Measurements from ENCODE around the gene UVRAG.

The UVRAG gene

DNA sequence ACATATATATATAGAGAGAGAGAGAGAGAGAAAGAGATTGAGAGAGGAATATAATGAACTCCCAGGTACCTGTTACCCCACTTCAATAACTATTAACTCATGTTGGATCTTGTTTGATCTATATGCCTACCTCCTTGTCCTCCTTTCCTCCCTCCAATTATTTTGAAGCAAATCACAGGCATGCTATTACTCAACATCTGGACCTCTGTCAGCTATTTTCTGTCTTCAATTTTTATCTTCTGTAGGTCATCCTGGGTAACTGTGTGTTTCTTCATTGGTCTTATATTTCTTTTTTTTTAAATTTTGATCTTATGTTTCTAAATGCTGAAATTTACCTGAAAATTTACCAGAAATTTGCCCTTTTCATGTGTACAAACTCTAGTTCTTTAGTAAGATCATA, 24.8 kb downstream of the UVRAG start:
- no peak for DNase-seq
- Histone ChIP-seq H3K36me3 (replicated peaks) (no peaks in the 10 kb centered on the region), H3K27ac (no peak overlapping the region), H3K4me3 (ENCODE audit: low read depth, low read length) (no peak overlapping the region), H3K27me3 (replicated peaks) (no peaks in the 10 kb centered on the region)
- in situ Hi-C loops (cut with HindIII; ENCODE audit: low pct_ligation_motif_present, low sequenced_read_pairs): no loop called here
- TF ChIP-seq, protein P1, sequence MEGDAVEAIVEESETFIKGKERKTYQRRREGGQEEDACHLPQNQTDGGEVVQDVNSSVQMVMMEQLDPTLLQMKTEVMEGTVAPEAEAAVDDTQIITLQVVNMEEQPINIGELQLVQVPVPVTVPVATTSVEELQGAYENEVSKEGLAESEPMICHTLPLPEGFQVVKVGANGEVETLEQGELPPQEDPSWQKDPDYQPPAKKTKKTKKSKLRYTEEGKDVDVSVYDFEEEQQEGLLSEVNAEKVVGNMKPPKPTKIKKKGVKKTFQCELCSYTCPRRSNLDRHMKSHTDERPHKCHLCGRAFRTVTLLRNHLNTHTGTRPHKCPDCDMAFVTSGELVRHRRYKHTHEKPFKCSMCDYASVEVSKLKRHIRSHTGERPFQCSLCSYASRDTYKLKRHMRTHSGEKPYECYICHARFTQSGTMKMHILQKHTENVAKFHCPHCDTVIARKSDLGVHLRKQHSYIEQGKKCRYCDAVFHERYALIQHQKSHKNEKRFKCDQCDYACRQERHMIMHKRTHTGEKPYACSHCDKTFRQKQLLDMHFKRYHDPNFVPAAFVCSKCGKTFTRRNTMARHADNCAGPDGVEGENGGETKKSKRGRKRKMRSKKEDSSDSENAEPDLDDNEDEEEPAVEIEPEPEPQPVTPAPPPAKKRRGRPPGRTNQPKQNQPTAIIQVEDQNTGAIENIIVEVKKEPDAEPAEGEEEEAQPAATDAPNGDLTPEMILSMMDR (IDR thresholded peaks at IDR 0.05; ENCODE audit: low read depth, low read length, missing control alignments): no peak

DNA sequence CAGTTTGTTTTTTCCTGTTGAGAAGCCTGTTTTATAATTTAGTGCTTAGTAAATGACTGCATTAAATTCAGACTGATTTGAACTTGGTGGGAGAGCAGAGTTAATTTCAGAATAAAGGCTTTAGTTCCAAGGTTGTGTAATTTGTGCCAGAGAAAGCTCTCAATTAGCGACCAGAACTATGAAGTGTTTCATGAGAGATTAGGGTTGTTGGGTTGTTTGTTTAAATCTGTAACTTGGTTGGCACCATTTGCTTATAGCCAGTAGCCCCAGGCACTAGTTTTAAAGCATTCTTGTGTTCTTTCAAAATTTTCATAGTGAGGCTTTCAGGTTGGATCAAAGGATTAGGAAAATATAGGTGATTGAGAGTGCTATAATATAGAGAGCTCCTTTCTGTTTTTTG, 25.5 kb downstream of the UVRAG start:
- Histone ChIP-seq H3K27me3 (replicated peaks) (no peaks in the 10 kb centered on the region), H3K36me3 (replicated peaks) (no peaks in the 10 kb centered on the region), H3K27ac (no peak overlapping the region), H3K4me3 (ENCODE audit: low read depth, low read length) (no peak overlapping the region)
- TF ChIP-seq, protein P1 (IDR thresholded peaks at IDR 0.05; ENCODE audit: low read depth, low read length, missing control alignments): no peak
- in situ Hi-C loops (cut with HindIII; ENCODE audit: low pct_ligation_motif_present, low sequenced_read_pairs): no loop called here
- DNase-seq: no peak

DNA sequence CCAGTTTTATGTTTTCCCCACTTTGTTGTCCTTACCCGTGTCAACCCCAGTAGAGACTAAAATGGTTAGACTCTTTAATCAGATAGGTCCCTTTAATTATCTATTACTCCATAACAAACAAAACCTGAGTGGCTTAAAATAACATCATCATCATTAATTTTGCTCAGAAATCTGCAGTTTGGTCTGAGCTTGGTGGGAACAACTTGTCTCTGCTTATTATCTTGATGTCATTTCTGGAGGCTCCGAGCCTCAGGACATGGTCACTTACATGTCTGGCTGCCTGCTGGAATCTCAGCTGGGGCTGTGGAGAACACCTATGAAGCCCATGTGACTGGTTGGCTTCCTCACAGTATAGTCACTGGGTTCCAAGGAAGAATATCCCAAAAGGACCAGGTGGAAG, 26.7 kb downstream of the UVRAG start:
- in situ Hi-C loops (cut with HindIII; ENCODE audit: low pct_ligation_motif_present, low sequenced_read_pairs): no loop called here
- Histone ChIP-seq H3K4me3 (ENCODE audit: low read depth, low read length) (no peak overlapping the region), H3K36me3 (replicated peaks) (no peaks in the 10 kb centered on the region), H3K27ac (no peak overlapping the region), H3K27me3 (replicated peaks) (no peaks in the 10 kb centered on the region)
- TF ChIP-seq, protein P1 (IDR thresholded peaks at IDR 0.05; ENCODE audit: low read depth, low read length, missing control alignments): no peak
- DNase-seq: no peak

DNA sequence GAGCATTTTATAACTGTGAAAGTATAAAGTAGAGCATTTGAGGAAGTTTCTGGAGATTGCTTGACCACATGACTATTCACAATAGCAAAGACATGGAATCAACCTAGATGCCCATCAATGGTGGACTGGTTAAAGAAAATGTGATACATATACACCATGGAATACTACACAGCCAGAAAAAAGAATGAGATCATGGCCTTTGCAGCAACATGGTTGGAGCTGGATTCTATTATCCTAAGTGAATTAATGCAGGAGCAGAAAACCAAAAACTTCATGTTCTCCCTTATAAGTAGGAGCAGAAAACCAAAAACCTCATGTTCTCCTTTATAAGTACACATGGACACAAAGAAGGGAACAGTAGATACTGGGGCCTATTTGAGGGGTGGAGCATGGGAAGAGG, 30.3 kb downstream of the UVRAG start:
- in situ Hi-C loops (cut with HindIII; ENCODE audit: low pct_ligation_motif_present, low sequenced_read_pairs): no loop called here
- TF ChIP-seq, protein P1 (IDR thresholded peaks at IDR 0.05; ENCODE audit: low read depth, low read length, missing control alignments): no peak
- H3K27ac ChIP-seq: no peak overlapping the region
- no peaks in the 10 kb centered on the region for H3K36me3 ChIP-seq (replicated peaks)
- no peaks in the 10 kb centered on the region for H3K27me3 ChIP-seq (replicated peaks)
- no peak for DNase-seq
- H3K4me3 ChIP-seq (ENCODE audit: low read depth, low read length): no peak overlapping the region

DNA sequence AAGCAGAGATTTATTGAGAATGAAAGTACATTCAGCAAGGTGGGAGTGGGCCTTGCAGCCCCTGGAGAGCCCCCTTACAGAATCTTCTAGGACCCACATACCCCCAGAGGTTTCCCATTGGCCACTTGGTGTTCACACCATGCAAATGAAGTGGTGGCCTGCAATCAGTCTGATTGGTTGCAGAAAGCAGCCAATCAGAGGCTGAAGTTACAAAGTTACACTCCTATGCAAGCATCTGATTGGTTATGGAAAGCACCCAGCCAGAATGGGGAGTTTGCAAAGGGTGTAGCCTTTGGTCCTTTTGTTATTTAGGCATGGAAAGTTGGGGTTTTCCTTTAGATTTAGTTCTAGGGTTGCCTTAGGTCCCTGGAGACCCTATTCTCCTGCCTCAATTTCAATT, 34.9 kb downstream of the UVRAG start:
- no peak overlapping the region for H3K27ac ChIP-seq
- no peak overlapping the region for H3K4me3 ChIP-seq (ENCODE audit: low read depth, low read length)
- in situ Hi-C loops (cut with HindIII; ENCODE audit: low pct_ligation_motif_present, low sequenced_read_pairs): no loop called here
- no peaks in the 10 kb centered on the region for H3K36me3 ChIP-seq (replicated peaks)
- TF ChIP-seq, protein P1 (IDR thresholded peaks at IDR 0.05; ENCODE audit: low read depth, low read length, missing control alignments): no peak
- DNase-seq: no peak
- no peaks in the 10 kb centered on the region for H3K27me3 ChIP-seq (replicated peaks)

DNA sequence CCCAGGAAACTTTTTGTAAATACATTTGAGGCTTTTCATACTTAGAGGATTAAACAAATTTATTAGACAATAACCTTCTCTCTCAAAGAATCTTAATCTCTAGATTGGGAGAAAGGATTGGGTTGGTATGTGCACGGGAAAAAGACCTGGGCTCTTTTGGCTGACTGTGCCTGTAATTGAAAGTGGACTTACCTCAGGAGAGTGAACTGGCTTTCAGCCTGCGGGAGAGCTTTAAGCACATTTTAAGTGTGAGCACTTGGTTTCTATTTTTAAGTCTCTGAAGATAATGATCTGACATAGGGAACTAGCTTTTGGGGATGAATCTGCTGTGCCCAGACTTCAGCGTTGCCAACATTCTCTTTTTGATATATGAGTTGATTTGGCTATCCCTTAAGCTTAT, 35.8 kb downstream of the UVRAG start:
- H3K27ac ChIP-seq: no peak overlapping the region
- H3K36me3 ChIP-seq (replicated peaks): no peaks in the 10 kb centered on the region
- in situ Hi-C loops (cut with HindIII; ENCODE audit: low pct_ligation_motif_present, low sequenced_read_pairs): no loop called here
- no peak for DNase-seq
- no peaks in the 10 kb centered on the region for H3K27me3 ChIP-seq (replicated peaks)
- no peak overlapping the region for H3K4me3 ChIP-seq (ENCODE audit: low read depth, low read length)
- TF ChIP-seq, protein P1 (IDR thresholded peaks at IDR 0.05; ENCODE audit: low read depth, low read length, missing control alignments): no peak

Data from brain microvascular endothelial cell (primary cell).